NCI-H2227 (cell line): ENCODE data around the gene LLCFC1.
"Not testable (repeated sequence)": the region's sequence is repeated elsewhere in the genome, so short reads cannot be mapped to it uniquely, and the experiment has no call there.

Experiments used
- DNase-seq: peaks from one replicate; lab custom pipeline; 2025; ENCODE audit not compliant: unreplicated experiment; lab: John Stamatoyannopoulos, UW

Gene LLCFC1

GRCh38 chr7:142941541-142941940, 2.3 kb downstream of the LLCFC1 start:
- no peak for DNase-seq

GRCh38 chr7:142942746-142943145, 3.5 kb downstream of the LLCFC1 start:
- no peak for DNase-seq

GRCh38 chr7:142943706-142944268, 4.5 kb downstream of the LLCFC1 start:
- no peak for DNase-seq

- no peak for DNase-seq
Measured at GRCh38 chr7:142945001-142945400, 5.7 kb downstream of the LLCFC1 start.

GRCh38 chr7:142948603-142949002, 9.3 kb downstream of the LLCFC1 start:
- DNase-seq = no peak

GRCh38 chr7:142950235-142950634, 11.0 kb downstream of the LLCFC1 start:
- no peak for DNase-seq

- DNase-seq = no peak
Measured at GRCh38 chr7:142954680-142955268, 15.5 kb downstream of the LLCFC1 start.

- DNase-seq = no peak
Measured at GRCh38 chr7:142956951-142957623, 17.8 kb downstream of the LLCFC1 start.

- no peak for DNase-seq
Measured at GRCh38 chr7:142957723-142958122, 18.4 kb downstream of the LLCFC1 start.

GRCh38 chr7:142959202-142959601, 19.9 kb downstream of the LLCFC1 start:
- no peak for DNase-seq

GRCh38 chr7:142960955-142961512, 21.8 kb downstream of the LLCFC1 start:
- no peak for DNase-seq

GRCh38 chr7:142961595-142961972, 22.3 kb downstream of the LLCFC1 start:
- DNase-seq = no peak

- DNase-seq = no peak
Measured at GRCh38 chr7:142961973-142962926, 23.0 kb downstream of the LLCFC1 start, which contains the start of gene KEL. TSS of gene KEL (minus strand) at chr7:142962363. CDS start at chr7:142962206, 157 bp downstream.

- no peak for DNase-seq
Measured at GRCh38 chr7:142962991-142963390, 23.7 kb downstream of the LLCFC1 start.

- DNase-seq = no peak
Measured at GRCh38 chr7:142963993-142964392, 24.7 kb downstream of the LLCFC1 start.

GRCh38 chr7:142964502-142965246, 25.4 kb downstream of the LLCFC1 start:
- no peak for DNase-seq

- no peak for DNase-seq
Measured at GRCh38 chr7:142968229-142968628, 28.9 kb downstream of the LLCFC1 start.

GRCh38 chr7:142969183-142969582, 29.9 kb downstream of the LLCFC1 start:
- no peak for DNase-seq

GRCh38 chr7:142974626-142975025, 35.3 kb downstream of the LLCFC1 start:
- DNase-seq = no peak

- not testable (repeated sequence) for DNase-seq
Measured at GRCh38 chr7:142978402-142978801, 39.1 kb downstream of the LLCFC1 start.
